Epithelial cell of esophagus (primary cell): Measurements from ENCODE around the gene SRPK2.

Source experiments
- DNase-seq: peaks from one replicate; pipeline ENCODE4 v3.0.0; 2010; ENCODE audit warnings: low read depth
- H3K4me3 ChIP-seq: 2 replicates; pipeline ENCODE4 v1.5.1; 2011; ENCODE audit warnings: mild to moderate bottlenecking, low read length, control low read depth
- CTCF ChIP-seq: IDR thresholded peaks from 2 replicates; pipeline ENCODE4 v1.5.1; 2011; ENCODE audit warnings: low read depth, mild to moderate bottlenecking, low read length, control low read depth, inconsistent platforms; ENCODE audit not compliant: insufficient read depth; ENCODE audit errors: missing control alignments

The SRPK2 gene

GRCh38 chr7:105256761-105257231 is 131.9 kb downstream of the SRPK2 start:
- H3K4me3 ChIP-seq, result no peak overlapping the region
- no peak for DNase-seq
- TF ChIP-seq CTCF, result no peak

- no peak overlapping the region for H3K4me3 ChIP-seq
- no peak for TF ChIP-seq CTCF
- DNase-seq, result no peak
Measured at GRCh38 chr7:105250706-105251105, 138.0 kb downstream of the SRPK2 start.

GRCh38 chr7:105250239-105250638 is 138.5 kb downstream of the SRPK2 start:
- peak; percentile 50 for DNase-seq
- H3K4me3 ChIP-seq, result no peak overlapping the region
- TF ChIP-seq CTCF, result no peak

GRCh38 chr7:105249216-105249615 is 139.5 kb downstream of the SRPK2 start:
- H3K4me3 ChIP-seq, result no peak overlapping the region
- DNase-seq, result no peak
- no peak for TF ChIP-seq CTCF

- DNase-seq, result no peak
- no peak overlapping the region for H3K4me3 ChIP-seq
- TF ChIP-seq CTCF, result no peak
Measured at GRCh38 chr7:105246679-105247078, 142.0 kb downstream of the SRPK2 start.

GRCh38 chr7:105246256-105246655 is 142.5 kb downstream of the SRPK2 start:
- DNase-seq, result no peak
- no peak overlapping the region for H3K4me3 ChIP-seq
- no peak for TF ChIP-seq CTCF

GRCh38 chr7:105245398-105246114 is 143.2 kb downstream of the SRPK2 start:
- DNase-seq, result no peak
- TF ChIP-seq CTCF, result no peak
- H3K4me3 ChIP-seq, result no peak overlapping the region
